GM12891 (cell line): ENCODE data around the gene RAI2.

Experiments
- PAX5 ChIP-seq: IDR thresholded peaks from 2 replicates; pipeline ENCODE4 v1.6.1; 2011; ENCODE audit warnings: low read length, moderate library complexity, mild to moderate bottlenecking; ENCODE audit not compliant: insufficient read depth, severe bottlenecking
- POLR2A ChIP-seq: IDR thresholded peaks from 2 replicates; pipeline ENCODE4 v1.6.1; 2011; ENCODE audit warnings: low read depth, low read length, control low read depth
- POLR2AphosphoS5 ChIP-seq: IDR thresholded peaks from 2 replicates; pipeline ENCODE4 v1.6.1; 2011; ENCODE audit warnings: low read depth, low read length, control low read depth
- POU2F2 ChIP-seq: IDR thresholded peaks from 2 replicates; pipeline ENCODE4 v1.6.1; 2011; ENCODE audit warnings: low read depth, mild to moderate bottlenecking, control low read depth, low read length, moderate library complexity
- SPI1 ChIP-seq: IDR thresholded peaks from 2 replicates; pipeline ENCODE4 v1.6.1; 2011; ENCODE audit warnings: low read depth, low read length, control low read depth
- TAF1 ChIP-seq: IDR thresholded peaks from 2 replicates; pipeline ENCODE4 v1.6.1; 2011; ENCODE audit warnings: low read depth, low read length, control low read depth

DNA sequence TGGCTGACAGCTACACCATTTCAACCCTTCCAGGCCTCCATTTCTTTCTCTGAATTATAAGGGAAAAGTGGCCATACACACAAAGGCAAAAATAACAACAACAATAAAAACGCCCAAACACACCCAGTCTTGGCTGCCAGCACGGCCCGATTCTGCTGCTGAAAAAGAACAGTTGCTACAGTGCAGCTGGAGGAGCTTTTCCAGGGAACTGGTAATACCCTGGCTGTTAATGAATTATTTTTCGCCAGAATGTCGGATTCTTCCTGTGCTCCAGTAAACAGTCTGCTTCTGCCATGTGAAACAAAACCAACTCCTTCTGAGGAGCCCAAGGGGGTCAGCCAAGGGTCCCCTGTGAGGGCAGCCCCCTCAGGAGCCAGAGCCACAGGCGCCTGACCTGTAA, 6.6 kb downstream of the RAI2 start:
- TF ChIP-seq POU2F2 (no peak), POLR2A (no peak), POLR2AphosphoS5 (no peak), TAF1 (no peak), SPI1 (no peak), PAX5 (no peak)
